RPMI7951 (cell line): ENCODE data around the gene TLR9. TPM values are rescaled to one million over a fixed set of nuclear protein-coding genes. Genes with fewer than 3 reads are reported as not detected.
A peak's percentile ranks its signal among the peaks of the same experiment; 100 is the strongest.

Experiments
- DNase-seq: peaks from one replicate; pipeline ENCODE4 v3.0.0-alpha.2; 2012; ENCODE audit warnings: low read depth
- total RNA-seq: library from RNA; depleted of rRNA; stranded (reverse); fragments of >200 nt; shearing (Covaris generic); gene quantifications from 2 replicates; pipeline ENCODE4 v1.2.3, GENCODE V29; 2014

The TLR9 gene
- total RNA-seq, 1 experiment from 2014 or later = not detected

- DNase-seq = peak; percentile 97
These were observed 8.6 kb downstream of the TLR9 start for GRCh38 chr3:52216585-52217408.

GRCh38 chr3:52215351-52215750, 10.1 kb downstream of the TLR9 start:
- no peak for DNase-seq

GRCh38 chr3:52213901-52214300, 11.5 kb downstream of the TLR9 start:
- no peak for DNase-seq

- DNase-seq = no peak
These were observed 12.4 kb downstream of the TLR9 start for GRCh38 chr3:52213005-52213404.

- DNase-seq = no peak
These were observed 14.1 kb downstream of the TLR9 start for GRCh38 chr3:52211268-52211891.

GRCh38 chr3:52210550-52211046, 14.8 kb downstream of the TLR9 start:
- no peak for DNase-seq

- no peak for DNase-seq
These were observed 15.4 kb downstream of the TLR9 start for GRCh38 chr3:52210037-52210436.

- DNase-seq = no peak
These were observed 16.9 kb downstream of the TLR9 start for GRCh38 chr3:52208556-52208955.

GRCh38 chr3:52205727-52206372, 19.6 kb downstream of the TLR9 start:
- DNase-seq = peak; percentile 51

GRCh38 chr3:52204337-52205073, 20.9 kb downstream of the TLR9 start:
- DNase-seq = no peak

- no peak for DNase-seq
These were observed 21.7 kb downstream of the TLR9 start for GRCh38 chr3:52203701-52204100.

- no peak for DNase-seq
These were observed 22.9 kb downstream of the TLR9 start for GRCh38 chr3:52202384-52203077.

- DNase-seq = no peak
These were observed 24.3 kb downstream of the TLR9 start for GRCh38 chr3:52200981-52201679.

- DNase-seq = no peak
These were observed 26.5 kb downstream of the TLR9 start for GRCh38 chr3:52198643-52199608.

GRCh38 chr3:52197842-52198625, 27.4 kb downstream of the TLR9 start, which contains the start of gene ALAS1:
Gene ALAS1 (plus strand): TSS chr3:52198160. CDS start chr3:52199242, 1,082 bp downstream.
- peak; percentile 86 for DNase-seq

- no peak for DNase-seq
These were observed 28.0 kb downstream of the TLR9 start for GRCh38 chr3:52197499-52197841.

GRCh38 chr3:52196977-52197376, 28.5 kb downstream of the TLR9 start:
- no peak for DNase-seq

GRCh38 chr3:52195823-52196331, 29.6 kb downstream of the TLR9 start:
- DNase-seq = peak; percentile 66

GRCh38 chr3:52195291-52195597, 30.2 kb downstream of the TLR9 start:
- no peak for DNase-seq
